Endothelial cell of umbilical vein (primary cell): ENCODE results near the gene CDC42EP3. TPM values are rescaled to one million over a fixed set of nuclear protein-coding genes. Genes with fewer than 3 reads are reported as not detected.

Source experiments
- BruUV-seq: library from RNA; stranded (reverse); fragments of 400-500 nt; replicated peaks from 2 replicates; lab custom pipeline; 2021; lab: Mats Ljungman, UMichigan
- CTCF ChIA-PET: fragments of 300-600, 350-600 bp; sonication (Branson Sonifier 250); formaldehyde crosslinking; loops from one replicate; lab custom pipeline; 2021; ENCODE audit warnings: antibody characterized with exemption, inconsistent platforms; lab: Charles Lee
- POLR2A ChIA-PET: fragments of 300-600, 350-600 bp; sonication (Branson Sonifier 250); formaldehyde crosslinking; loops from one replicate; lab custom pipeline; 2021; ENCODE audit warnings: antibody characterized with exemption, inconsistent platforms; lab: Charles Lee
- DNase-seq: peaks from one replicate; pipeline ENCODE4 v3.0.0-alpha.2; 2011; ENCODE audit warnings: low read depth, low spot score
- FAIRE-seq: peaks from 2 replicates; lab custom pipeline; 2011; peaks lifted over from hg19 to GRCh38; lab: Jason Lieb, UNC
- H2AFZ ChIP-seq: 2 replicates; pipeline ENCODE4 v1.6.0; 2012; ENCODE audit warnings: low read depth, low read length, control low read depth, inconsistent platforms
- H3K27ac ChIP-seq: 2 replicates; pipeline ENCODE4 v1.5.1; 2011; ENCODE audit warnings: low read depth, mild to moderate bottlenecking, control low read depth, low read length, moderate library complexity; ENCODE audit not compliant: insufficient read depth
- H3K27me3 ChIP-seq, 2 experiments: 2 replicates each; pipeline versions ENCODE4 v1.6.0 to v1.6.1; 2011; ENCODE audit warnings: low read length in 2 of 2, mixed read lengths in 1 of 2; ENCODE audit not compliant: control insufficient read depth in 2 of 2, insufficient read depth in 2 of 2
- H3K36me3 ChIP-seq, 2 experiments: 2 replicates in 1 of 2; 3 replicates in 1 of 2; pipeline ENCODE4 v1.5.1; 2011; ENCODE audit warnings: low read length in 2 of 2, mild to moderate bottlenecking in 1 of 2, moderate library complexity in 1 of 2; ENCODE audit not compliant: control insufficient read depth in 2 of 2, insufficient read depth in 2 of 2; ENCODE audit errors: extremely low read depth in 1 of 2
- H3K4me1 ChIP-seq: 3 replicates; pipeline ENCODE4 v1.5.1; 2011; ENCODE audit warnings: mild to moderate bottlenecking, low read length; ENCODE audit not compliant: control insufficient read depth, insufficient read depth; ENCODE audit errors: extremely low read depth
- H3K4me2 ChIP-seq: 2 replicates; pipeline ENCODE4 v1.6.1; 2011; ENCODE audit warnings: low read length, control low read depth, mixed read lengths; ENCODE audit not compliant: insufficient read depth
- H3K4me3 ChIP-seq, 3 experiments: fragments of 200-600 bp in 1 of 3; sonication (generic), shearing (Covaris generic) in 1 of 3; replicated peaks in 1 of 3; 2 replicates each; pipeline ENCODE4 v1.5.1; 2011 to 2016; ENCODE audit warnings: control low read depth in 3 of 3, low read length in 3 of 3, mild to moderate bottlenecking in 2 of 3, inconsistent platforms in 1 of 3, low read depth in 1 of 3, moderate library complexity in 1 of 3; ENCODE audit not compliant: insufficient read depth in 1 of 3
- H3K79me2 ChIP-seq: 2 replicates; pipeline ENCODE4 v1.6.0; 2012; ENCODE audit warnings: low read length, inconsistent platforms; ENCODE audit not compliant: control insufficient read depth, insufficient read depth
- H3K9ac ChIP-seq: replicated peaks from 2 replicates; pipeline ENCODE3; 2011; ENCODE audit warnings: low read length, control low read depth; ENCODE audit not compliant: insufficient read depth; ENCODE audit errors: extremely low read depth
- H3K9me1 ChIP-seq: replicated peaks from 3 replicates; pipeline ENCODE4 v1.6.0; 2011; ENCODE audit warnings: mild to moderate bottlenecking, low read length; ENCODE audit not compliant: control insufficient read depth, insufficient read depth; ENCODE audit errors: extremely low read depth
- H3K9me3 ChIP-seq: replicated peaks from 2 replicates; pipeline ENCODE4 v1.5.1; 2012; ENCODE audit warnings: low read length, inconsistent platforms; ENCODE audit not compliant: control insufficient read depth, insufficient read depth
- H4K20me1 ChIP-seq: replicated peaks from 2 replicates; pipeline ENCODE3; 2011; ENCODE audit warnings: mild to moderate bottlenecking, low read length; ENCODE audit not compliant: control insufficient read depth, insufficient read depth; ENCODE audit errors: extremely low read depth
- EZH2 ChIP-seq: IDR thresholded peaks from 2 replicates; pipeline ENCODE4 v1.6.1; 2012; ENCODE audit warnings: borderline replicate concordance, low read depth, mild to moderate bottlenecking, moderate library complexity, low read length, inconsistent platforms; ENCODE audit not compliant: severe bottlenecking
- FOS ChIP-seq: IDR thresholded peaks from 2 replicates; pipeline ENCODE4 v1.6.1; 2011; ENCODE audit warnings: mild to moderate bottlenecking, low read length, moderate library complexity, borderline replicate concordance; ENCODE audit not compliant: insufficient read depth
- GATA2 ChIP-seq: IDR thresholded peaks from 2 replicates; pipeline ENCODE4 v1.7.0; 2011; ENCODE audit warnings: low read depth, mild to moderate bottlenecking, moderate library complexity, mixed read lengths, low read length; ENCODE audit not compliant: insufficient read length, insufficient read depth
- JUN ChIP-seq: IDR thresholded peaks from 2 replicates; pipeline ENCODE4 v1.6.1; 2011; ENCODE audit warnings: borderline replicate concordance, low read depth; ENCODE audit not compliant: insufficient read length, insufficient read depth
- MAX ChIP-seq: IDR thresholded peaks from 2 replicates; pipeline ENCODE4 v1.6.1; 2011; ENCODE audit not compliant: insufficient read depth, insufficient read length
- MYC ChIP-seq: IDR thresholded peaks from one replicate; pipeline ENCODE4 v1.6.1; 2011; ENCODE audit warnings: mild to moderate bottlenecking, low read depth, low read length
- POLR2A ChIP-seq: IDR thresholded peaks from 2 replicates; pipeline ENCODE4 v1.6.1; 2012; ENCODE audit warnings: low read depth, mild to moderate bottlenecking, control low read depth, low read length
- POLR2AphosphoS5 ChIP-seq: IDR thresholded peaks from 2 replicates; pipeline ENCODE4 v1.6.1; 2012; ENCODE audit warnings: low read depth, mild to moderate bottlenecking, control low read depth, low read length, moderate library complexity; ENCODE audit not compliant: insufficient read depth
- dilution Hi-C: fragments of 300-500 bp; cut with MboI; formaldehyde crosslinking; loops from one replicate; pipeline ENCODE4 v1.15.0; 2019; ENCODE audit warnings: low sequenced_read_pairs; ENCODE audit not compliant: extremely low pct_ligation_motif_present
- intact Hi-C: fragments of 100-400 bp; cut with micrococcal nuclease; formaldehyde crosslinking; loops from one replicate; pipeline ENCODE4 v1.10.0; 2022
- polyA plus RNA-seq, 4 experiments: library from polyadenylated mRNA; depleted of rRNA in 3 of 4; stranded (reverse) in 3 of 4; unstranded in 1 of 4; fragments of >200 nt; gene quantifications; 2 replicates each; pipeline versions ENCODE4 v1.2.1 to v1.2.3, GENCODE V29; 2011 to 2012; ENCODE audit warnings: missing spikeins in 1 of 4
- total RNA-seq: library from RNA; stranded (reverse); gene quantifications from 2 replicates; pipeline ENCODE4 v1.2.3, GENCODE V29; 2021
- TF ChIP-seq, protein P1 (sequence below), 2 donors: IDR thresholded peaks; 1 replicate in 1 of 2; 2 replicates in 1 of 2; pipeline ENCODE4 v1.5.1; 2011; ENCODE audit warnings: low read length in 2 of 2, mild to moderate bottlenecking in 2 of 2, moderate library complexity in 2 of 2, control low read depth in 1 of 2, inconsistent platforms in 1 of 2, low read depth in 1 of 2; ENCODE audit not compliant: insufficient read depth in 1 of 2; ENCODE audit errors: extremely low read depth in 1 of 2

The CDC42EP3 gene
- total and polyA plus RNA-seq, 2 donors (not counting 3 experiments of a cell fraction or from before 2014, with no cell fraction given): 14.6 to 54.7 TPM

DNA sequence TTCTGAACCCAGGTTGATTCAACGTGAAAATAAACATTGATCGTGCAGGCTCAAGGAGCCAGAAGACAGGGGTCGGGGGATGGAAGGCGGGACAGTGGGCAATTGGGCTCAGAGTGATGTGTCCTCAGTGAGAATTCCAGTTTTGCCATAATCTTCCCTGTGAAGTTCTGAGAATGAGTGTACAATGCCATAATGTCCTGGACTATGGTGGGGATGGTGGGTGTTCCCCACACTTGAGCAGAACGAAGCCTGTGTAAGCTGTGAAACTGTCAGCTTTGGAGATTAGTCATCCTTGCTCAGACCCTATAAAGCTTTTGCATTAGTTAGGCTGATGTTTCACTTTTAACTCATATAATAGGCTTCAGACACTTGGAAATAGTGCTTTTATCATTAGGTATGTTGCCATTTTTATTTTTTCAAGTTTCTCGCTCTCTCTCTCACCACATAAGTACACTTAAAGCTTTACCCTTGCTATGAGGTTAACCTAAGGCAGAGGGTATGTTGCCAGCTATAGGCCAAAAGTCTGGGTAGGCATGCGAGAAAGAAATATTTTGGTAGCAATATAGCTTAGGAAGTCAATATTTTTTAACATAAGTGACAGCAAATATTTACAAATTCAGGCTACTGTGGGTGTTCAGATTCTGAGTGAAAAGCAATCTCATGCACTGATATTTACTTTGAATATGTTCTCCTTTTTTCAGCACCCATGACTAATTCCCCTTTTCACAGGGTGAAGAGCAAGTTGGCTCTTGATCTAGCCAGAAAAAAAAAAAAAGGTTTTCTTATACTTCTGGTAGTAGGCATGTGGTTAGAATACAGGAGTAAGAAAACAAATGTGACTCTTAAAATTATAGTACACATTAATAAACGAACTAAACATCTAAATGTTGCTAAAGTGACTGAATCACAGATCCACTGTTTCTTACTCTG, 47.2 kb downstream of the CDC42EP3 start:
- Histone ChIP-seq H3K4me2 (no peak overlapping the region), H3K9me1 (no peaks in the 10 kb centered on the region), H3K9me3 (no peaks in the 10 kb centered on the region), H3K36me3 (no peaks in the 10 kb centered on the region), H3K4me1 (no peaks in the 10 kb centered on the region), H3K27me3 (no peaks in the 10 kb centered on the region), H3K27ac (no peak overlapping the region), H3K9ac (no peak overlapping the region), H2AFZ (no peak overlapping the region), H4K20me1 (no peaks in the 10 kb centered on the region), H3K4me3 (no peak overlapping the region), H3K79me2 (no peaks in the 10 kb centered on the region)
- ChIA-PET POLR2A (no interaction called here), CTCF (interaction anchor here (1.8 kb wide), 1 partner anchor 10 kb away, joined by 5 read pairs; no protein-coding TSS in a partner anchor)
- FAIRE-seq: no peak
- BruUV-seq: no TSS peak
- TF ChIP-seq MAX: no peak
- no peak for TF ChIP-seq MYC
- TF ChIP-seq, protein P1, sequence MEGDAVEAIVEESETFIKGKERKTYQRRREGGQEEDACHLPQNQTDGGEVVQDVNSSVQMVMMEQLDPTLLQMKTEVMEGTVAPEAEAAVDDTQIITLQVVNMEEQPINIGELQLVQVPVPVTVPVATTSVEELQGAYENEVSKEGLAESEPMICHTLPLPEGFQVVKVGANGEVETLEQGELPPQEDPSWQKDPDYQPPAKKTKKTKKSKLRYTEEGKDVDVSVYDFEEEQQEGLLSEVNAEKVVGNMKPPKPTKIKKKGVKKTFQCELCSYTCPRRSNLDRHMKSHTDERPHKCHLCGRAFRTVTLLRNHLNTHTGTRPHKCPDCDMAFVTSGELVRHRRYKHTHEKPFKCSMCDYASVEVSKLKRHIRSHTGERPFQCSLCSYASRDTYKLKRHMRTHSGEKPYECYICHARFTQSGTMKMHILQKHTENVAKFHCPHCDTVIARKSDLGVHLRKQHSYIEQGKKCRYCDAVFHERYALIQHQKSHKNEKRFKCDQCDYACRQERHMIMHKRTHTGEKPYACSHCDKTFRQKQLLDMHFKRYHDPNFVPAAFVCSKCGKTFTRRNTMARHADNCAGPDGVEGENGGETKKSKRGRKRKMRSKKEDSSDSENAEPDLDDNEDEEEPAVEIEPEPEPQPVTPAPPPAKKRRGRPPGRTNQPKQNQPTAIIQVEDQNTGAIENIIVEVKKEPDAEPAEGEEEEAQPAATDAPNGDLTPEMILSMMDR (IDR thresholded peaks at IDR 0.05; ENCODE audit: extremely low read depth in 1 of 2, insufficient read depth in 1 of 2, low read depth in 1 of 2, low read length in 2 of 2): no peak
- no peak for TF ChIP-seq GATA2
- no peak for TF ChIP-seq POLR2A
- no peak for TF ChIP-seq FOS
- TF ChIP-seq EZH2: no peak
- no peak for TF ChIP-seq JUN
- TF ChIP-seq POLR2AphosphoS5: no peak
- intact Hi-C loops (no loop called here), dilution Hi-C loops (no loop called here)
- no peak for DNase-seq
